ENCODE results near the gene ZWINT.

Gene ZWINT

DNA sequence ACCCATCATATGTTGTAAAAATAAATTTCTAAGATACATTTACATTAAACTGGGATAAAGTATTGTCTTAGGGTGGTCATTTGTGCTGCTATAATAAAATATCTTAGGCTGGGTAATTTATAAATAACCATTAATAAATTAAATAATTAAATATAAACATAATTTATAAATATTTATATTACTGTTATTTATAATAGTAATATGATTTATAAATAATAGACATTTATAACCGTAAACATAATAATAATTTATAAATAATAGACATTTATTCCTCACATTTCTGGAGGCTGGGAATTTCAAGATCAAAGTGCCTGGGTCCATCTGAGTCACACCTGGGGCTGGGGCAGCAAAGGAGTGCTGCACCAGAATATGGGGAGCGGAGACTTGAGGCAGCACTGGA, 31.1 kb downstream of the ZWINT start:
- Histone ChIP-seq H4K20me1 (ENCODE audit: insufficient read depth, low read length) (no peaks in the 10 kb centered on the region), H3K79me2 (ENCODE audit: low read length) (no peaks in the 10 kb centered on the region), H3K4me3 (ENCODE audit: low read length) (no peak overlapping the region), H3K9ac (ENCODE audit: low read length) (no peak overlapping the region), H3K9me3 (ENCODE audit: insufficient read depth, low read length) (no peaks in the 10 kb centered on the region), H2AFZ (ENCODE audit: low read depth, low read length) (no peak overlapping the region), H3K4me1 (ENCODE audit: low read length) (no peaks in the 10 kb centered on the region), H3K36me3 (replicated peaks; ENCODE audit: low read depth, low read length) (no peaks in the 10 kb centered on the region), H3K4me2 (ENCODE audit: low read length) (no peak overlapping the region), H3K27me3 (ENCODE audit: low read depth, low read length) (no peaks in the 10 kb centered on the region), H3K27ac (ENCODE audit: low read length) (no peak overlapping the region)
- TF ChIP-seq, protein P1, sequence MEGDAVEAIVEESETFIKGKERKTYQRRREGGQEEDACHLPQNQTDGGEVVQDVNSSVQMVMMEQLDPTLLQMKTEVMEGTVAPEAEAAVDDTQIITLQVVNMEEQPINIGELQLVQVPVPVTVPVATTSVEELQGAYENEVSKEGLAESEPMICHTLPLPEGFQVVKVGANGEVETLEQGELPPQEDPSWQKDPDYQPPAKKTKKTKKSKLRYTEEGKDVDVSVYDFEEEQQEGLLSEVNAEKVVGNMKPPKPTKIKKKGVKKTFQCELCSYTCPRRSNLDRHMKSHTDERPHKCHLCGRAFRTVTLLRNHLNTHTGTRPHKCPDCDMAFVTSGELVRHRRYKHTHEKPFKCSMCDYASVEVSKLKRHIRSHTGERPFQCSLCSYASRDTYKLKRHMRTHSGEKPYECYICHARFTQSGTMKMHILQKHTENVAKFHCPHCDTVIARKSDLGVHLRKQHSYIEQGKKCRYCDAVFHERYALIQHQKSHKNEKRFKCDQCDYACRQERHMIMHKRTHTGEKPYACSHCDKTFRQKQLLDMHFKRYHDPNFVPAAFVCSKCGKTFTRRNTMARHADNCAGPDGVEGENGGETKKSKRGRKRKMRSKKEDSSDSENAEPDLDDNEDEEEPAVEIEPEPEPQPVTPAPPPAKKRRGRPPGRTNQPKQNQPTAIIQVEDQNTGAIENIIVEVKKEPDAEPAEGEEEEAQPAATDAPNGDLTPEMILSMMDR (IDR thresholded peaks at IDR 0.05; ENCODE audit: low read depth, low read length) = no peak
- no peak for TF ChIP-seq EZH2phosphoT487 (IDR thresholded peaks at IDR 0.05; ENCODE audit: low read depth)

DNA sequence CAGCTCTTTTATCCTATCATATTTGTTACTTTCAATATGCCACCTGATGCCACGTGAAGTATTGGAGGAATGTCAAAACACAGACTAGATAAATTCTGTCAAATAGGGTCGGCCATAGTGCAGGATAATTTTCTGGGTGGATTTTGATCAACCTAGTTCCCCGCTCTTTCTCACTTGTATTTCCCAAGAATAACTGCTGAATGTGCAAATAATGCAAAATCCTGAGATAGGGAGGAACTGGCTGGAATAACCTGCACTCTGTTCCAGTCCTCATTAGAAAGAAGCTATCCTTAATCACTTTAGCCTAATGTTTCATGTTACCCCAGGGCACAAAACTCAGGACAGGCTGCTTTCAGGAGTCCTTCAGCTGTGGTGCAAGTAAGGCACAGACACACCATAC, 33.9 kb downstream of the ZWINT start:
- Histone ChIP-seq H3K27ac (ENCODE audit: low read length) (no peak overlapping the region), H3K4me3 (ENCODE audit: low read length) (no peak overlapping the region), H3K79me2 (ENCODE audit: low read length) (no peaks in the 10 kb centered on the region), H3K9ac (ENCODE audit: low read length) (no peak overlapping the region), H3K4me1 (ENCODE audit: low read length) (no peaks in the 10 kb centered on the region), H3K4me2 (ENCODE audit: low read length) (no peak overlapping the region), H3K36me3 (replicated peaks; ENCODE audit: low read depth, low read length) (no peaks in the 10 kb centered on the region), H3K27me3 (ENCODE audit: low read depth, low read length) (no peaks in the 10 kb centered on the region), H3K9me3 (ENCODE audit: insufficient read depth, low read length) (no peaks in the 10 kb centered on the region), H4K20me1 (ENCODE audit: insufficient read depth, low read length) (no peaks in the 10 kb centered on the region), H2AFZ (ENCODE audit: low read depth, low read length) (no peak overlapping the region)
- TF ChIP-seq, protein P1 (IDR thresholded peaks at IDR 0.05; ENCODE audit: low read depth, low read length) = no peak
- no peak for TF ChIP-seq EZH2phosphoT487 (IDR thresholded peaks at IDR 0.05; ENCODE audit: low read depth)

DNA sequence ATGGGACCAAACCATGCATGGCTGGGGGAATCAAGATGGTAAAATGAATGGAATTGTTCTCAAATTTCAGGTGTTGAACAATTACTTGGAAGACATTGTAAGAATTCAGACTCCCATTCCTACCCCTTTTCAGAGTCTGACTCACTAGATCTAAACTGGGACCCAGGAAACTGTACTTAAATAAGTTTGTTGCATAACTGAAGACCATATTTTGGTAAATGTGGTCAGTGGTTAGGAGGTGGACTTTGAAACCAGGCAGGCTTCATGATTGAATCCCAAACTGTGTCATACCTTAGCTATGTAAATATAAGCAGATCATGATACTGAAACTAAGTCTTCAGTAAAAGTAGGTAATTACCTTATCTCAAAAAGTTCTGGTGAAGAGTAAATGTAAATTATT, 41.7 kb downstream of the ZWINT start:
- Histone ChIP-seq H3K4me2 (ENCODE audit: low read length) (no peak overlapping the region), H4K20me1 (ENCODE audit: insufficient read depth, low read length) (no peaks in the 10 kb centered on the region), H3K27me3 (ENCODE audit: low read depth, low read length) (no peaks in the 10 kb centered on the region), H2AFZ (ENCODE audit: low read depth, low read length) (no peak overlapping the region), H3K36me3 (replicated peaks; ENCODE audit: low read depth, low read length) (no peaks in the 10 kb centered on the region), H3K4me1 (ENCODE audit: low read length) (no peaks in the 10 kb centered on the region), H3K27ac (ENCODE audit: low read length) (no peak overlapping the region), H3K9ac (ENCODE audit: low read length) (no peak overlapping the region), H3K79me2 (ENCODE audit: low read length) (no peaks in the 10 kb centered on the region), H3K9me3 (ENCODE audit: insufficient read depth, low read length) (no peaks in the 10 kb centered on the region), H3K4me3 (ENCODE audit: low read length) (no peak overlapping the region)
- no peak for TF ChIP-seq EZH2phosphoT487 (IDR thresholded peaks at IDR 0.05; ENCODE audit: low read depth)
- TF ChIP-seq, protein P1 (IDR thresholded peaks at IDR 0.05; ENCODE audit: low read depth, low read length) = no peak

DNA sequence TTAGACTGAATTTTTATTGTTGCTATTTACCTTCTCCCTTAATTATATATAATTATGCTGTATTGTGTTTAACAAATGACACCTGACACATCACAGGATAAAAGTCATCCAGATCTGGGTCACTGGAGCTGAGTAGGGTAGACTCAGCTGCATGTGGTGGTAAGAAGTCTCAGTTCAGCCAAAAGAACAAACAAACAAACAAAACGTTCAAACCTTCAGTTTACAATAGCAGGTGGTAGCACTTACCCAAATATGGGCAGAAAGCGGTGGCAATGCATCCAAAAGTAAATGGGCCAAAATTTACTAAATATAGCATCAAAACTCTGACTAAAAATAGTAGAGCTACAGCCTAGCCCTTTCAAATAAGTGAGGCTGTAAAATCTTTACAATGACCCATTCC, 42.2 kb downstream of the ZWINT start:
- H3K4me2 ChIP-seq (ENCODE audit: low read length) = no peak overlapping the region
- H3K27me3 ChIP-seq (ENCODE audit: low read depth, low read length) = no peaks in the 10 kb centered on the region
- no peaks in the 10 kb centered on the region for H4K20me1 ChIP-seq (ENCODE audit: insufficient read depth, low read length)
- H3K9me3 ChIP-seq (ENCODE audit: insufficient read depth, low read length) = no peaks in the 10 kb centered on the region
- TF ChIP-seq EZH2phosphoT487 (IDR thresholded peaks at IDR 0.05; ENCODE audit: low read depth) = no peak
- TF ChIP-seq, protein P1 (IDR thresholded peaks at IDR 0.05; ENCODE audit: low read depth, low read length) = no peak
- no peak overlapping the region for H3K27ac ChIP-seq (ENCODE audit: low read length)
- no peak overlapping the region for H2AFZ ChIP-seq (ENCODE audit: low read depth, low read length)
- no peaks in the 10 kb centered on the region for H3K36me3 ChIP-seq (replicated peaks; ENCODE audit: low read depth, low read length)
- H3K79me2 ChIP-seq (ENCODE audit: low read length) = no peaks in the 10 kb centered on the region
- H3K4me3 ChIP-seq (ENCODE audit: low read length) = no peak overlapping the region
- no peak overlapping the region for H3K9ac ChIP-seq (ENCODE audit: low read length)
- no peaks in the 10 kb centered on the region for H3K4me1 ChIP-seq (ENCODE audit: low read length)

All from OCI-LY3 (cell line).